HG03521 (cell line): Measurements from ENCODE around the gene SNAPC2.
A peak's percentile ranks its signal among the peaks of the same experiment; 100 is the strongest.
"Not testable (repeated sequence)": the region's sequence is repeated elsewhere in the genome, so short reads cannot be mapped to it uniquely, and the experiment has no call there.

Experiments used
- ATAC-seq: cut with Tn5 transposase; IDR thresholded peaks from one replicate; pipeline ENCODE4 v1.9.1; 2021; ENCODE audit warnings: mild to moderate bottlenecking, moderate library complexity; ENCODE audit not compliant: unreplicated experiment

Gene SNAPC2

DNA sequence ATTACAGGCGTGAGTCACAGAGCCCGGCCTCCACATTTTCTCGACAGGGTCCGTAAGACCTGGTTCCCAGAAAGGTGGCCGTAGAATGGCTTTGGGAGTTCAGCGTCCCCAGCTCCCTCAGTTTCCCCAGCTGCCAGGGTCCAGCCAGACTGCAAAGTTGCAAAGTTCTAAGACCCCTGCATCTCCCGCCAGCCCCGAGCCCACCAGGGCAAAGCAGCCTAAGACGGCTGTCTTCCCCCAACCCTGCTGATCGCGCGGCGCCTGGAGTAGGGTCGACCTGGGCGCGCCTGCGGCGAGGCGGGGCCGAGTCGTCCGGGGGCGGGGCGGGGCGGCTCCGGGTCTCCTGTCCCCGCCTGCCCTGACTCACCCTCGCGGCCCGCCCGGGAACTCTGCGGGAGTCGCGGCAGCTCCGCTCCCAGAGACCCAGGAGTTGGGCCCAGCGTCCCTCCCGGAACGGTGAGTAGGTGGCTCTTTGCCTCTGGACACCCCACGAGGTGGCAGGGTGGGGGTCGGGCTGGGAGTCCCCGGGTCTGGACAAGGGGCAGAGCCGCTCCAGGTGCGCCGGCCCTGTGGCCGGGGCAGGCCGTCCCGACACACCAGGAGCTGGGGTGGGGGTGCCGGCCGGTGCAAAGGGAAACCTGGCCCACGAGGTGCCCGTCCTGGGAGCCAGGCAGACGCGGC is 31.9 kb upstream of the SNAPC2 start, which contains the start of gene LRRC8E:
LRRC8E (plus strand) TSS at position 366 of the 681 bp plus-strand sequence. CDS start 7,094 bp downstream, outside the sequence.
- ATAC-seq: no peak

GRCh38 chr19:7888826-7889217 is 31.3 kb upstream of the SNAPC2 start:
- ATAC-seq: no peak

- not testable (repeated sequence) for ATAC-seq
Observed at GRCh38 chr19:7893362-7894101, 26.6 kb upstream of the SNAPC2 start.

DNA sequence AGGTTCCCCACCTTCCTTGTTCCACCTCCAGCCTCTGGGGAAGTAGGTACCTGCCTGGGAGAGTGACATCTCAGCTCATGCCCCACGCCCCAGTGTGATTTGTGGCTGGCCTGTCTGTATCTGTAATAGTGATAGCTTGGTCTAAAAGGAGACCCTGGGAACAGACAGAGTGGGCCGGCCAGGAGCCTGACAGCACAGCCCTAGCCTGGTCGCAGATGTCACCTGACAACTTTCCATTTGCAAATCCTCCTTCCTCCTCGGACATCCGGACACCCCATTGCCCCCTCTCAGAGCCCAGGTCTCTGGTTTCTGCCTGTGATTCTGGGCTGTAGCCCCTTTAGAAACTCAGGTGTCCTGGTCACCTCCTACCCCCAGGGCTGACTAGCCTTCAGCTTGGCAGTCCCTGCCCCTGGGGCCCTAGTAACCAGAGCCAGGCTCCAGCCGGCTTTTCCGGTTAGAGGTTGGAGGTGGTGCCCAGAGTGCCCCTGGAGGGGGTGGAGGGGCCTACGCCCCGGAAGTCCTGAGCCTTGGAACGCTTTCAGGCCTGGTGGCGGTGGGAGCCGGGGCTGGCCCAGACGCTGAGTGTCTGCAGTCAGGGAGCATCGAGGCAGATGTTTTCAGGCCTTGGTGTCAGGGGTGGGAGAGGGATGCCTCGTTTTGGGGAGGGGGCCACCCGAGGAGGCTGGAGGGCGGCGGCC is 25.4 kb upstream of the SNAPC2 start:
- no peak for ATAC-seq

DNA sequence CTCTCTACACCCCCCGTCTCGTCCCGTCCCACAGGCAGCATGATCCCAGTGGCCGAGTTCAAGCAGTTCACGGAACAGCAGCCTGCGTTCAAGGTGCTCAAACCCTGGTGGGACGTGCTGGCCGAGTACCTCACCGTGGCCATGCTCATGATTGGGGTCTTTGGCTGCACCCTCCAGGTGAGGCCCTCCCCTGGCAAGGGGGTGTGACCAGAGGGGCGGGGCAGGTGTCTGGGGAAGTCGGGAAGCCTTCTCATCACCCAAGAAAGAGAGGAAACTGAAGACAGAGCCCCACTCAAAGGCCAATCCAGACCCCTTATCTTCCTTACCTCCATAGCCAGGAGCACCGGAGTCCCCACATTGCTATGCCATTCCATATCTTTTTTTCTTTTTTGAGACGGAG is 24.6 kb upstream of the SNAPC2 start:
- no peak for ATAC-seq

DNA sequence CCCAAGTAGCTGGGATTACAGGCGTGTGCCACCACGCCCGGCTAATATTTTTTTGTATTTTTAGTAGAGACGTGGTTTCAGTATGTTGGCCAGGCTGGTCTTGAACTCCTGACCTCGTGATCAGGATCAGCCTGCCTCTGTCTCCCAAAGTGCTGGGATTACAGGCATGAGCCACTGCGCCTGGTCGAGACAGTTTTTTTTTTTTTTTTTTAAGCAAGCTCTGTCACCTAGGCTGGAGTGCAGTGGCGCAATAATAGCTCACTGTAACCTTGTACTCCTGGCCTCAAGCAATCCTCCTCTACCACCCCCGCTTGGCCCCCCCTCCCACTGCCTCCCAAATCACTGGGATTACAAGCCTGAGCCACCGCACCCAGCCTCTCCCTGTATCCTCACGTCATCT is 22.8 kb upstream of the SNAPC2 start:
- ATAC-seq: no peak

DNA sequence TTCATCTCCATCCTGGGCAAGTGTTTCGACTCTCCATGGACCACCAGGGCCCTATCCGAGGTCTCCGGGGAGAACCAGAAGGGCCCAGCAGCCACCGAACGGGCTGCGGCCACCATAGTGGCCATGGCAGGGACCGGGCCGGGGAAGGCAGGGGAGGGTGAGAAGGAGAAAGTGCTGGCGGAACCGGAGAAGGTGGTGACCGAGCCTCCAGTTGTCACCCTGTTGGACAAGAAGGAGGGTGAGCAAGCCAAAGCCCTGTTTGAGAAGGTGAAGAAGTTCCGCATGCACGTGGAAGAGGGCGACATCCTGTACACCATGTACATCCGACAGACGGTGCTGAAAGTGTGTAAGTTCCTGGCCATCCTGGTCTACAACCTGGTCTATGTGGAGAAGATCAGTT is 21.2 kb upstream of the SNAPC2 start:
- ATAC-seq: no peak

DNA sequence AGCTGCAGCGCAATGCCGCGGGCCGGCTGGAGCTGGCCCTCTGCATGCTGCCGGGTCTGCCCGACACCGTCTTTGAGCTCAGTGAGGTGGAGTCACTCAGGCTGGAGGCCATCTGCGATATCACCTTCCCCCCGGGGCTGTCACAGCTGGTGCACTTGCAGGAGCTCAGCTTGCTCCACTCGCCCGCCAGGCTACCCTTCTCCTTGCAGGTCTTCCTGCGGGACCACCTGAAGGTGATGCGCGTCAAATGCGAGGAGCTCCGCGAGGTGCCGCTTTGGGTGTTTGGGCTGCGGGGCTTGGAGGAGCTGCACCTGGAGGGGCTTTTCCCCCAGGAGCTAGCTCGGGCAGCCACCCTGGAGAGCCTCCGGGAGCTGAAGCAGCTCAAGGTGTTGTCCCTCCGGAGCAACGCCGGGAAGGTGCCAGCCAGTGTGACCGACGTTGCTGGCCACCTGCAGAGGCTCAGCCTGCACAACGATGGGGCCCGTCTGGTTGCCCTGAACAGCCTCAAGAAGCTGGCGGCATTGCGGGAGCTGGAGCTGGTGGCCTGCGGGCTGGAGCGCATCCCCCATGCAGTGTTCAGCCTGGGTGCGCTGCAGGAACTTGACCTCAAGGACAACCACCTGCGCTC is 20.3 kb upstream of the SNAPC2 start:
- no peak for ATAC-seq

DNA sequence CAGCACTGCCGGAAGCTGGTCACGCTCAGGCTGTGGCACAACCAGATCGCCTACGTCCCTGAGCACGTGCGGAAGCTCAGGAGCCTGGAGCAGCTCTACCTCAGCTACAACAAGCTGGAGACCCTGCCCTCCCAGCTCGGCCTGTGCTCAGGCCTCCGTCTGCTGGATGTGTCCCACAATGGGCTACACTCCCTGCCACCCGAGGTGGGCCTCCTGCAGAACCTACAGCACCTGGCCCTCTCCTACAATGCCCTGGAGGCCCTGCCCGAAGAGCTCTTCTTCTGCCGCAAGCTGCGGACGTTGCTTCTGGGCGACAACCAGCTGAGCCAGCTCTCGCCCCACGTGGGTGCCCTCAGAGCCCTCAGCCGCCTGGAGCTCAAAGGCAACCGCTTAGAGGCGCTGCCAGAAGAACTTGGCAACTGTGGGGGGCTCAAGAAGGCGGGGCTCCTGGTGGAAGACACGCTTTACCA is 19.7 kb upstream of the SNAPC2 start:
- no peak for ATAC-seq

DNA sequence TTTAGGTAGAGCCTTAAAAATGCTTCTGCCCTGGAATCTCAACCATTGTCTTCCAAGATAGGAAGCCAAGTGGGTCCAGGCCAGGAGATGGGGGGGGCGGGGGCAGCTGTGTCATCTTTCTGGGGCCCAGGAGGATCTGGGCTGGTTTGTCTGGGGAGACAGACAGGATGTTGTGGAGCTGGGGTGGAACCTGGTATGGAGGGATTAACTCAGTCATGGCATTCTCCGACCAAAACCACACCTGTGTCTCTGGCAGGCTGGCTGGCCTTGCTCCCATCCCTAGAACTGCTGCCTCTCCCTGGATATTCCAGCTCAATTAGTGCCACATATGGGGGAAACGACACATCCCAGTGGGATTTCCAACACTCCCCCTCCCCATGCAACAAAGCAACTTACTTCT is 19.2 kb upstream of the SNAPC2 start:
- no peak for ATAC-seq

DNA sequence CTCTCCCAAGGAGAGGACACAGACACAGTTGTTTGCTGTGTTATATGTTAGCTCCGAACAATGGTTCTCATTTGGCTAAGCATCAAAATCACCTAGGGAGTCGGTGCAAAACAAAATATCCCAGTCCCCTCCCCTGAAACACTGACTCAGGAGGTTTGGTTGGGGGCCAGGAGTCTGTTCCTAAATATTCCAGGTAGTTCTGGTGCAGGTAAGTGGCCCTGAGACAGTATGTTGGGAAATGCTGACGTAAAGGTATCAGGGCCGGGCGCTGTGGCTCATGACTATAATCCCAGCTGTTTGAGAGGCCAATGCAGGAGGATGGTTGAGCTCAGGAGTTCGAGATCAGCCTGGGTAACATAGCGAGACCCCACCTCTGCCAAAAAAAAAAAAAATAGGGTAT is 18.8 kb upstream of the SNAPC2 start:
- no peak for ATAC-seq

DNA sequence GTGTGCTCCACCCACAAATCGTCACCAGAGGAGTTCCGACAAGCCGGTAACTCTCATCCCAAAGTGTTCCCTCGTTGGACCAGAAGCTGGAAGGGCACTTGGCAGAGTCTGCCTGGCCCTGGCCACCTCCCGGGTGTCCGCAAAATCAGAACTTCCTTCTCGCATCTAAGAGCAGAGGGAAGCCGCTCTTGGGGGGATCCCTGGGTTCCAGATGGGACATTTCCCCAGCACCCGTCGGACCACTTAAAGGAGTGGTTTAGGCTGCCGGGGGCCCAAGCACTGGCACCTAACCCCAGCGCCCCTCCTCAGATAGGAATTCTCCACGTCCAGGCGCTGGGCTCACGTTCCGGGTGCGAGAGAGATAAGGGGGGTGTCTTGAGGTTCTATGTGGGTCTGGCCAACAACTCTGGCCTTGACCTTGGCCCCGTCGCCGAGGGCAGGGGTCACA is 17.3 kb upstream of the SNAPC2 start:
- ATAC-seq: no peak

GRCh38 chr19:7903244-7904073 is 16.7 kb upstream of the SNAPC2 start, which contains the start of gene MAP2K7:
MAP2K7 (plus strand) TSS chr19:7903877; CDS start chr19:7903945, 68 bp downstream.
- peak; percentile 87 for ATAC-seq

GRCh38 chr19:7904074-7905020 is 15.8 kb upstream of the SNAPC2 start:
- peak; percentile 21 for ATAC-seq

DNA sequence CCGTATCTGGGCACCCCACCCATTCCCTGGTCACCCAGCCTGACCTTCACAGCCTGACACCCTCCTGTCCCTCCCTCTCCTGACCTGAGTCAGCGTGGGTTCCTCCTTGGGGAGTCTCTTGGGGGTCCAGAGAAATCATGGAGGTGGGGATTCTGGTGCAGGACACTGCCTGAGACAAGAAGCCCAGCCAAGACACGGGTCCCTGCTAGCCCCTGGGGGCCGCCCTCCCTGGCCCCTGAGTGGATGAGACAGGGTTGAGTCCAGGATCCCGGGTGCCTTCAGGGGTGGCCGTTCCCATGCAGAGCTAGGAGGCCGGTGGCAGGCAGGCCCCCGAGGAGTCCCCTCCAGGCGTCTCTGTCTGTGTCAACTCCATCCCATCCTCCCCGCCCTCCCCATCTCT is 14.9 kb upstream of the SNAPC2 start:
- ATAC-seq: no peak

- no peak for ATAC-seq
Observed at GRCh38 chr19:7905859-7906258, 14.3 kb upstream of the SNAPC2 start.

- ATAC-seq: no peak
Observed at GRCh38 chr19:7907122-7907521, 13.0 kb upstream of the SNAPC2 start.

DNA sequence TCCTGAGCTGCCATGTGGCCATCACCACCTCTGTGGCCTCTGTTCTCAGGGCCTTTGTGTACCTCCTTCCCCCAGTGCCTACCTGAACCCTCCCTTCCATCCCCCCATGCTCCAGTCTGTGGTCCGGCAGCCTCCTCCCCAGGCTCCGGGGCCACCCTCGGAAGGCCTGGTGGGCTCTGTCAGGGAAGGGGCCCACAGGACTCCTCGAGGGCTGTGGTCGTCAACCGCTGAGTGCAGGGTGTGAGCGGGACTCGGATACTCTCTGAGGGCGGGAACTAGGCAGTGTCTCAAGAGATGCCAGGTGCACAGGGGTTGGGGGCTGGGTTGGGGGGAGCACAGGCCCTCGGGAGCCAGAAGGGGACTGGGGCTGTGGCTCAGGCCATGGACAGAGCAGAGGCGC is 12.6 kb upstream of the SNAPC2 start:
- no peak for ATAC-seq

GRCh38 chr19:7908078-7908699 is 11.9 kb upstream of the SNAPC2 start:
- no peak for ATAC-seq
